ENCODE results near the gene CD58. TPM values are rescaled to one million over a fixed set of nuclear protein-coding genes. Genes with fewer than 3 reads are reported as not detected.

Gene CD58
- total and polyA plus RNA-seq, 9 of the 15 experiments (the other 6 are each of a cell fraction or from before 2014, with no cell fraction given) = 18.1 to 113 (median 37.4) TPM

GRCh38 chr1:116573431-116574095 is 2.7 kb upstream of the CD58 start (continued):
- TF ChIP-seq IRF9 (tag; IDR thresholded peaks at IDR 0.05) (no peak), GATAD2A (IDR thresholded peaks at IDR 0.05) (no peak), THRB (CRISPR knock-in tag; conservative IDR thresholded peaks at IDR 0.05) (no peak), TCF7 (IDR thresholded peaks at IDR 0.05; ENCODE audit: borderline replicate concordance) (no peak), THRA (IDR thresholded peaks at IDR 0.05) (no peak), ZNF124 (CRISPR knock-in tag; IDR thresholded peaks at IDR 0.05) (no peak), DLX4 (CRISPR knock-in tag; IDR thresholded peaks at IDR 0.05) (no peak), TRIM24 (IDR thresholded peaks at IDR 0.05) (no peak), CREB3 (tag; conservative IDR thresholded peaks at IDR 0.05; ENCODE audit: low read depth) (no peak), LEF1 (IDR thresholded peaks at IDR 0.05) (peak; percentile 62; the same call in 1 of the 2 replicates), ZZZ3 (IDR thresholded peaks at IDR 0.05) (no peak), RFX1 (IDR thresholded peaks at IDR 0.05) (no peak), ATF2 (CRISPR knock-in tag; IDR thresholded peaks at IDR 0.05) (no peak), ZBTB49 (CRISPR knock-in tag; IDR thresholded peaks at IDR 0.05; ENCODE audit: borderline replicate concordance) (no peak), ZNF24 (IDR thresholded peaks at IDR 0.05) (no peak), BRD4 (IDR thresholded peaks at IDR 0.05) (no peak), HMG20B (CRISPR knock-in tag; IDR thresholded peaks at IDR 0.05) (no peak), TAF15 (IDR thresholded peaks at IDR 0.05; ENCODE audit: low read depth, low read length) (no peak)
